K562 (cell line): ENCODE measurements around the gene MYPN. TPM values are rescaled to one million over a fixed set of nuclear protein-coding genes. Genes with fewer than 3 reads are reported as not detected.

ENCODE experiments used
- ATF6 ChIP-seq: sonication (generic); formaldehyde crosslinking; IDR thresholded peaks from 2 replicates; pipeline ENCODE4 v1.4.0; 2020; ENCODE audit warnings: mild to moderate bottlenecking, missing genetic modification reagents
- BMI1 ChIP-seq: fragments of 150-350 bp; IDR thresholded peaks from 2 replicates; pipeline ENCODE4 v1.6.1; 2014; ENCODE audit warnings: low read length
- CBFA2T2 ChIP-seq: fragments of 450-650 bp; conservative IDR thresholded peaks from 2 replicates; pipeline ENCODE4 v1.6.1; 2017; ENCODE audit warnings: mild to moderate bottlenecking
- CBFB ChIP-seq: sonication (generic); formaldehyde crosslinking; IDR thresholded peaks from 2 replicates; pipeline ENCODE4 v1.4.0; 2020; ENCODE audit warnings: mild to moderate bottlenecking, missing genetic modification reagents
- CBX1 ChIP-seq: sonication (generic); IDR thresholded peaks from 2 replicates; pipeline ENCODE4 v1.6.1; 2016; ENCODE audit warnings: antibody characterized with exemption, low read depth, mild to moderate bottlenecking
- CHD4 ChIP-seq: fragments of 200-600 bp; sonication (generic); IDR thresholded peaks from 3 replicates; pipeline ENCODE4 v1.6.1; 2012; ENCODE audit warnings: low read depth, mild to moderate bottlenecking, mixed read lengths, low read length, inconsistent platforms; ENCODE audit not compliant: insufficient read depth, insufficient replicate concordance, poor library complexity, severe bottlenecking
- KDM2B ChIP-seq: fragments of 250-450 bp; sonication (Bioruptor Pico); IDR thresholded peaks from 2 replicates; pipeline ENCODE4 v1.8.0; 2021; ENCODE audit warnings: mild to moderate bottlenecking, moderate library complexity
- MCM3 ChIP-seq: fragments of 450-650 bp; IDR thresholded peaks from 2 replicates; pipeline ENCODE4 v1.6.1; 2016
- MEF2A ChIP-seq: IDR thresholded peaks from 2 replicates; pipeline ENCODE4 v1.6.1; 2011; ENCODE audit warnings: low read depth, mild to moderate bottlenecking, low read length, moderate library complexity; ENCODE audit not compliant: control insufficient read depth
- MTA1 ChIP-seq: fragments of 450-650 bp; IDR thresholded peaks from 2 replicates; pipeline ENCODE4 v1.6.1; 2017; ENCODE audit warnings: borderline replicate concordance
- MYC ChIP-seq, 2 experiments: fragments of 250-450 bp in 1 of 2; sonication (Bioruptor Pico) in 1 of 2; IDR thresholded peaks; 2 replicates each; pipeline versions ENCODE4 v1.5.1 to v1.6.1; 2012 to 2021; ENCODE audit warnings: low read depth in 2 of 2, borderline replicate concordance in 1 of 2, improper control_type of control experiment in 1 of 2, low read length in 1 of 2, mild to moderate bottlenecking in 1 of 2, moderate library complexity in 1 of 2
- PHB2 ChIP-seq: fragments of 450-650 bp; IDR thresholded peaks from 2 replicates; pipeline ENCODE4 v1.6.1; 2017; ENCODE audit warnings: low read depth
- PRMT5 ChIP-seq: sonication (generic); formaldehyde crosslinking; IDR thresholded peaks from 2 replicates; pipeline ENCODE4 v1.5.0; 2020; ENCODE audit warnings: missing genetic modification reagents
- RBM34 ChIP-seq: fragments of 200-400 bp; formaldehyde crosslinking; IDR thresholded peaks from 2 replicates; pipeline ENCODE4 v1.6.1; 2018; ENCODE audit warnings: low read length, borderline replicate concordance; ENCODE audit not compliant: insufficient read depth
- RNF219 ChIP-seq: fragments of 250-450 bp; sonication (Bioruptor Pico); IDR thresholded peaks from 2 replicates; pipeline ENCODE4 v1.5.0; 2022; ENCODE audit warnings: mild to moderate bottlenecking
- SRSF9 ChIP-seq: fragments of 200-400 bp; formaldehyde crosslinking; IDR thresholded peaks from 2 replicates; pipeline ENCODE4 v1.6.1; 2017; ENCODE audit warnings: low read depth, low read length, borderline replicate concordance
- TBP ChIP-seq: optimal IDR thresholded peaks from 2 replicates; pipeline ENCODE3; 2011; ENCODE audit warnings: low read depth, low read length, improper control_type of control experiment
- TCFL5 ChIP-seq: fragments of 250-450 bp; sonication (Bioruptor Pico); conservative IDR thresholded peaks from 2 replicates; pipeline ENCODE4 v1.6.1; 2021; ENCODE audit warnings: mild to moderate bottlenecking, moderate library complexity, matching md5 sums
- ZNF780A ChIP-seq: fragments of 250-450 bp; sonication (Bioruptor Pico); IDR thresholded peaks from 2 replicates; pipeline ENCODE4 v1.5.0; 2021; ENCODE audit warnings: mild to moderate bottlenecking
- ZNF785 ChIP-seq: fragments of 250-450 bp; sonication (Bioruptor Pico); IDR thresholded peaks from 2 replicates; pipeline ENCODE4 v1.4.0; 2020; ENCODE audit warnings: mild to moderate bottlenecking
- polyA plus RNA-seq, 8 experiments: library from polyadenylated mRNA; depleted of rRNA in 4 of 8; stranded (reverse) in 5 of 8; unstranded in 3 of 8; fragments of >200 nt; fragmentation: Nextera tagmentation in 2 of 8; fragmentation: Illumina TruSeq in 1 of 8; extraction: Ambion mirVana in 2 of 8; extraction: Trizol in 1 of 8; gene quantifications; 2 replicates each; pipeline versions ENCODE4 v1.2.1 to v1.2.3, GENCODE V29; 2011 to 2014; ENCODE audit warnings: inconsistent platforms in 1 of 8, missing spikeins in 1 of 8
- total RNA-seq, 7 experiments: library from RNA; depleted of rRNA in 6 of 7; stranded (reverse); fragments of >200 nt in 6 of 7; fragmentation: Illumina TruSeq in 2 of 7; extraction: Trizol in 2 of 7; gene quantifications; 2 replicates each; pipeline versions ENCODE4 v1.2.1 to v1.2.3, GENCODE V29; 2011 to 2021; ENCODE audit warnings: low replicate concordance in 1 of 7
- TF ChIP-seq, protein P1 (sequence below), 2 experiments: IDR thresholded peaks in 1 of 2; conservative IDR thresholded peaks in 1 of 2; 2 replicates each; pipeline ENCODE4 v1.6.1; 2016; ENCODE audit warnings: low read depth in 2 of 2, mild to moderate bottlenecking in 1 of 2, missing compliant biosample characterization in 1 of 2, missing genetic modification characterization in 1 of 2, moderate library complexity in 1 of 2

The MYPN gene
- total and polyA plus RNA-seq, 9 of the 15 experiments (the other 6 are each of a cell fraction or from before 2014, with no cell fraction given), result not detected

- 0 out of 2 replicates have a peak, but pooled peaks have one; percentile 54 for TF ChIP-seq CBFB (CRISPR knock-in tag)
- TF ChIP-seq RBM34, result no peak
- TF ChIP-seq CBFA2T2, result no peak
- no peak for TF ChIP-seq CHD4
- no peak for TF ChIP-seq PRMT5 (CRISPR knock-in tag)
- no peak for TF ChIP-seq ZNF780A (CRISPR knock-in tag)
- no peak for TF ChIP-seq TCFL5
- TF ChIP-seq BMI1, result no peak
- TF ChIP-seq MYC (IDR thresholded peaks at IDR 0.05; ENCODE audit: low read depth, low read length), result peak; percentile 92
- TF ChIP-seq MYC (CRISPR knock-in tag; IDR thresholded peaks at IDR 0.05; ENCODE audit: borderline replicate concordance, low read depth), result 0 out of 2 replicates have a peak, but pooled peaks have one; percentile 62
- TF ChIP-seq MEF2A, result no peak
- TF ChIP-seq RNF219 (CRISPR knock-in tag), result no peak
- no peak for TF ChIP-seq MTA1
- TF ChIP-seq KDM2B (CRISPR knock-in tag), result 0 out of 2 replicates have a peak, but pooled peaks have one; percentile 66
- no peak for TF ChIP-seq PHB2
- TF ChIP-seq, protein P1, sequence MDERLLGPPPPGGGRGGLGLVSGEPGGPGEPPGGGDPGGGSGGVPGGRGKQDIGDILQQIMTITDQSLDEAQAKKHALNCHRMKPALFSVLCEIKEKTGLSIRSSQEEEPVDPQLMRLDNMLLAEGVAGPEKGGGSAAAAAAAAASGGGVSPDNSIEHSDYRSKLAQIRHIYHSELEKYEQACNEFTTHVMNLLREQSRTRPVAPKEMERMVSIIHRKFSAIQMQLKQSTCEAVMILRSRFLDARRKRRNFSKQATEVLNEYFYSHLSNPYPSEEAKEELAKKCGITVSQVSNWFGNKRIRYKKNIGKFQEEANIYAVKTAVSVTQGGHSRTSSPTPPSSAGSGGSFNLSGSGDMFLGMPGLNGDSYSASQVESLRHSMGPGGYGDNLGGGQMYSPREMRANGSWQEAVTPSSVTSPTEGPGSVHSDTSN (CRISPR knock-in tag; IDR thresholded peaks at IDR 0.05; ENCODE audit: low read depth), result no peak
- TF ChIP-seq, protein P1 (tag; conservative IDR thresholded peaks at IDR 0.05; ENCODE audit: low read depth), result no peak
- TF ChIP-seq SRSF9, result no peak
- no peak; the same call in 1 of the 2 replicates for TF ChIP-seq ATF6
- TF ChIP-seq ZNF785 (CRISPR knock-in tag), result no peak
- TF ChIP-seq TBP, result peak; percentile 52
- TF ChIP-seq MCM3, result no peak
- peak; percentile 59; the same call in 1 of the 2 replicates for TF ChIP-seq CBX1
Observed at GRCh38 chr10:68074775-68075549, 34.3 kb upstream of the MYPN start, which contains the start of gene HERC4 (continued).
